WTC11 (cell line): ENCODE measurements around the gene SCAF8. TPM values are rescaled to one million over a fixed set of nuclear protein-coding genes. Genes with fewer than 3 reads are reported as not detected.
A peak's percentile ranks its signal among the peaks of the same experiment; 100 is the strongest.
"Not testable (repeated sequence)": the region's sequence is repeated elsewhere in the genome, so short reads cannot be mapped to it uniquely, and the experiment has no call there.

Experiments
- ATAC-seq: fragments of 200-7000 bp; cut with Tn5 transposase; 2 replicates; pipeline ENCODE4 v1.10.0; 2021; ENCODE audit warnings: mild to moderate bottlenecking, moderate library complexity
- CTCF ChIA-PET: fragments of 300-600 bp; sonication (Branson Sonifier 250); formaldehyde crosslinking; loops from one replicate; lab custom pipeline; 2021; ENCODE audit warnings: antibody characterized with exemption; lab: Charles Lee
- POLR2A ChIA-PET: fragments of 350-600 bp; sonication (Branson Sonifier 250); formaldehyde crosslinking; loops from one replicate; lab custom pipeline; 2021; ENCODE audit warnings: antibody characterized with exemption; lab: Charles Lee
- DNase-seq: peaks from one replicate; pipeline ENCODE4 v3.0.0; 2021; ENCODE audit warnings: low spot score
- H3K27ac Mint-ChIP-seq: 2 replicates; pipeline ENCODE4 v1.8.0; 2021; ENCODE audit warnings: mixed read lengths
- H3K27me3 Mint-ChIP-seq: 2 replicates; pipeline ENCODE4 v1.8.0; 2021; ENCODE audit warnings: low read depth, mild to moderate bottlenecking, moderate library complexity, mixed read lengths
- H3K36me3 Mint-ChIP-seq: 2 replicates; pipeline ENCODE4 v1.8.0; 2021; ENCODE audit warnings: mixed read lengths
- H3K4me1 Mint-ChIP-seq: 2 replicates; pipeline ENCODE4 v1.8.0; 2022; ENCODE audit warnings: mixed read lengths
- H3K4me3 Mint-ChIP-seq: 2 replicates; pipeline ENCODE4 v1.8.0; 2021; ENCODE audit warnings: mild to moderate bottlenecking, moderate library complexity, mixed read lengths
- H3K9me3 Mint-ChIP-seq: 2 replicates; pipeline ENCODE4 v1.8.0; 2021; ENCODE audit warnings: mixed read lengths
- CREB1 ChIP-seq: sonication (generic); formaldehyde crosslinking; IDR thresholded peaks from 2 replicates; pipeline ENCODE4 v1.8.0; 2023; ENCODE audit warnings: mild to moderate bottlenecking, missing genetic modification reagents
- CREM ChIP-seq: sonication (generic); formaldehyde crosslinking; IDR thresholded peaks from 2 replicates; pipeline ENCODE4 v1.8.1; 2022; ENCODE audit warnings: mild to moderate bottlenecking, missing genetic modification reagents, moderate library complexity
- MYBL2 ChIP-seq: sonication (generic); formaldehyde crosslinking; IDR thresholded peaks from 2 replicates; pipeline ENCODE4 v1.8.1; 2023; ENCODE audit warnings: mild to moderate bottlenecking, moderate library complexity, missing genetic modification reagents
- NFYB ChIP-seq: sonication (generic); formaldehyde crosslinking; conservative IDR thresholded peaks from 2 replicates; pipeline ENCODE4 v1.8.0; 2022; ENCODE audit warnings: low read depth, missing genetic modification reagents
- ZNF121 ChIP-seq: sonication (generic); formaldehyde crosslinking; IDR thresholded peaks from 2 replicates; pipeline ENCODE4 v1.8.0; 2023; ENCODE audit warnings: missing genetic modification reagents
- ZNF317 ChIP-seq: sonication (generic); formaldehyde crosslinking; IDR thresholded peaks from 2 replicates; pipeline ENCODE4 v1.8.1; 2023; ENCODE audit warnings: low read depth, mild to moderate bottlenecking, moderate library complexity, missing genetic modification reagents, borderline replicate concordance
- total RNA-seq: library from RNA; stranded (reverse); gene quantifications from 3 replicates; pipeline ENCODE4 v1.2.3, GENCODE V29; 2021
- TF ChIP-seq, protein P1 (sequence below): fragments of 250-450 bp; sonication (Bioruptor Pico); conservative IDR thresholded peaks from 2 replicates; pipeline ENCODE4 v1.9.0; 2021; ENCODE audit warnings: mild to moderate bottlenecking
- TF ChIP-seq, protein P2 (sequence below): sonication (generic); formaldehyde crosslinking; IDR thresholded peaks from 2 replicates; pipeline ENCODE4 v1.8.1; 2023; ENCODE audit warnings: mild to moderate bottlenecking, missing genetic modification reagents
- TF ChIP-seq, protein P3 (sequence below): fragments of 250-450 bp; sonication (Bioruptor Pico); IDR thresholded peaks from 2 replicates; pipeline ENCODE4 v1.9.0; 2021; ENCODE audit warnings: mild to moderate bottlenecking
- TF ChIP-seq, protein P4 (sequence below): sonication (generic); formaldehyde crosslinking; conservative IDR thresholded peaks from 2 replicates; pipeline ENCODE4 v1.8.1; 2023; ENCODE audit warnings: mild to moderate bottlenecking, low read depth, missing genetic modification reagents, moderate library complexity
- TF ChIP-seq, protein P5 (sequence below): fragments of 250-450 bp; sonication (Bioruptor Pico); IDR thresholded peaks from 2 replicates; pipeline ENCODE4 v1.9.0; 2021; ENCODE audit warnings: mild to moderate bottlenecking, borderline replicate concordance
- TF ChIP-seq, protein P6 (sequence below): sonication (generic); formaldehyde crosslinking; IDR thresholded peaks from 2 replicates; pipeline ENCODE4 v1.8.1; 2023; ENCODE audit warnings: mild to moderate bottlenecking, missing genetic modification reagents
- TF ChIP-seq, protein P7 (sequence below): sonication (generic); formaldehyde crosslinking; IDR thresholded peaks from 2 replicates; pipeline ENCODE4 v1.8.1; 2023; ENCODE audit warnings: mild to moderate bottlenecking, missing genetic modification reagents, borderline replicate concordance

Gene SCAF8
- total RNA-seq, 1 experiment from 2014 or later: 40.7 TPM

DNA sequence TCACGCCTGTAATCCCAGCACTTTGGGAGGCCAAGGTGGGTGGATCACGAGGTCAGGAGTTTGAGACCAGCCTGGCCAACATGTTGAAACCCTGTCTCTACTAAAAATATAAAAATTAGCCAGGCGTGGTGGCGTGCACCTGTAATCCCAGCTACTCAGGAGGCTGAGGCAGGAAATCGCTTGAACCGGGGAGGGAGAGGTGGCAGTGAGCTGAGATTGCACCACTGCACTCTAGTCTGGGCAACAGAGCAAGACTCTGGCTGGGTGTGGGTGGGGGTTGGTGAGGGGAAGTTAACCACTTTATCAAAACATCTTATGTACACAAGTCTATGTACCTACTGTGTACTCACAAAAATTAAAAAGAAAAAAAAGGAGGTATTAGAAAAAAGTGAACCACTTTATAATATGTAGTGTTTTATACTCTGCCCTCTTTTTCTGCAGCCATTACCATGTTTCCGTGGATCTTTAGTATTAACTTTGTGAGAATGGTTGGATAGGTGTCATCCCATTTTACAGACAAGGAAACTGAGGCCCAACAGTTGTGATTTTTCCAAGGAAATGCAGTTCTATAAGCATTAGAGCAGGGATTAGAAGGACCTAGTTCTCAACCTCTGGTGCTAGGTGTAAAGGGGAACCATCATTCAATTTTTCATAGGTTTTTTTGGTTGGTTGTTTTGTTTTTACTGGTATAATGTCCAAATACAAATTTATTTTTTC is 11.0 kb downstream of the SCAF8 start:
- DNase-seq, CTCF ChIA-PET, POLR2A ChIA-PET, H3K36me3 Mint-ChIP-seq, H3K4me3 Mint-ChIP-seq, H3K27ac Mint-ChIP-seq, H3K27me3 Mint-ChIP-seq, ATAC-seq, H3K9me3 Mint-ChIP-seq: not testable (repeated sequence)
- TF ChIP-seq ZNF121: peak; percentile 73; the same call in 1 of the 2 replicates
- peaks cover 49% of the 10 kb centered on the region for H3K4me1 Mint-ChIP-seq

DNA sequence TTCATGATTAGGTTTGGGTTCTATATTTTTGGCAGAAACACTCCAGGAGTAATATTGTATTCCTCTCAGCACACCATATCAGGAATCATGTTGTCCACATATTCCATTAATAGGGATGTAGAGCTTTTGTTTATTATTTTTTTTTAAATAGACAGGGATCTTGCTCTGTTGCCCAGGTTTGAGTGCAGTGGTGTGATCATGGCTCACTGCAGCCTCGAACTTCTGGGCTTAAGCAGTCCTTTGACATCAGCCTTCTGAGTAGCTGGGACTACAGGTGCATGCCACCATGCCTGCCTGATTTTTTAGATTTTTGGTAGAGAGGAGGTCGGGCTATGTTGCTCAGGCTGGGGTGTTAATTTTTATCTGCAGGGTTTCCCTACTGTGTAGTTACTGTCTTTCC is 12.0 kb downstream of the SCAF8 start:
- H3K9me3 Mint-ChIP-seq: no peaks in the 10 kb centered on the region
- peaks cover 49% of the 10 kb centered on the region for H3K4me1 Mint-ChIP-seq
- H3K27ac Mint-ChIP-seq: 0 out of 2 replicates have a peak overlapping the region, but pooled peaks have one; percentile 8
- no peaks in the 10 kb centered on the region for H3K27me3 Mint-ChIP-seq
- no peak for ATAC-seq
- H3K36me3 Mint-ChIP-seq: peaks cover 4% of the 10 kb centered on the region; the same call in 1 of the 2 replicates
- TF ChIP-seq, protein P1, sequence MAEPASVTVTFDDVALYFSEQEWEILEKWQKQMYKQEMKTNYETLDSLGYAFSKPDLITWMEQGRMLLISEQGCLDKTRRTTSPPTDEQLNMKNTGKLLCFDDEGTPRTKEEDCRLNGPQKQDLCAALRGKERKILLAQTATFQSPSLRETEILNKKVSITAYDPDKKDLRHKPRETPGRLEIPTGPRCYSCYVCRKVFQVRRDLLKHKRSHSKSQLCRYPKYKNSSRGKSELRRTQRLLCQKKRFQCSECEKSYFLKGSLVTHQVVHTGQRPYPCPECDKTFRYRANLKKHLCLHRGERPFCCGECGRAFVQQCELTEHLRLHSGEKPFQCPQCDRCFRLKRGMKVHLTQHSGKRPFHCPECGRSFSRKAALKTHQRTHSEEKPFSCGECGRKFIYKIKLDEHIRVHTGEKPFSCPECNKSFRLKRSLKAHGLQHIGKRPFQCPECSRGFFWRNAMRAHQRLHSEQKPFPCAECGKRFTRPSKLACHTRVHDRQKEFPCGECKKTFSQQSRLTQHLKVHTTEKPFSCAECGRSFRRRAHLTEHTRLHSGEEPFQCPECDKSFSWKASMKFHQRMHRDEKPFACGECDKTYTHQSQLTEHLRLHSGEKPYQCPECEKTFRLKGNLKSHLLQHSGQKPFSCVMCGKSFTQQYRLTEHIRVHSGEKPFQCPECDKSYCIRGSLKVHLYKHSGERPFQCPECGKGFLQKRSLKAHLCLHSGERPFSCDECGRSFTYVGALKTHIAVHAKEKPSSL (CRISPR knock-in tag): no peak
- TF ChIP-seq NFYB (CRISPR knock-in tag) (no peak), ZNF121 (peak; percentile 50; the same call in 1 of the 2 replicates)
- DNase-seq: no peak
- ChIA-PET POLR2A (no interaction called here), CTCF (no interaction called here)
- H3K4me3 Mint-ChIP-seq: no peak overlapping the region

DNA sequence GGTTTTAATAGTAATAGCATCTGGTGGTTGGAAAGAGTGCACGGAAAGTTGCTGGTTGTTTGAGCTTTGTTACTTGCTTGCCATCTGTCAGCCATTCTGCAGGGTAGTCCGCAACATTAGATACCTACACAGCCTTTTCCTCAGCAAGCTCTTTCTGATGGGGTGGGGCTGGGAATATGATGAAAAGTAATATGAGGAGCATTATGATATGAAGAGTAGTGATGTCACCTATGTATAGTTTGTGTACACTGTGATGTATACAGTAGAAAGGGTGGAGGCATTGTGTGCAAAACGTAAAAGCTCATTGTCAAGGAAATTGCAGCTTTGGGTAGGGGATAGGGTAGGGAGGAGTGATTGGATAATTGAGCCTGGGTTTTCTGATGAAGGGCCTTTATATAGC is 16.1 kb downstream of the SCAF8 start:
- H3K27ac Mint-ChIP-seq: no peak overlapping the region
- H3K4me1 Mint-ChIP-seq: peaks cover 38% of the 10 kb centered on the region
- no peaks in the 10 kb centered on the region for H3K9me3 Mint-ChIP-seq
- no peak for ATAC-seq
- DNase-seq: no peak
- no peak overlapping the region for H3K4me3 Mint-ChIP-seq
- ChIA-PET CTCF (no interaction called here), POLR2A (no interaction called here)
- H3K27me3 Mint-ChIP-seq: no peaks in the 10 kb centered on the region
- no peaks in the 10 kb centered on the region for H3K36me3 Mint-ChIP-seq
- TF ChIP-seq, protein P2, sequence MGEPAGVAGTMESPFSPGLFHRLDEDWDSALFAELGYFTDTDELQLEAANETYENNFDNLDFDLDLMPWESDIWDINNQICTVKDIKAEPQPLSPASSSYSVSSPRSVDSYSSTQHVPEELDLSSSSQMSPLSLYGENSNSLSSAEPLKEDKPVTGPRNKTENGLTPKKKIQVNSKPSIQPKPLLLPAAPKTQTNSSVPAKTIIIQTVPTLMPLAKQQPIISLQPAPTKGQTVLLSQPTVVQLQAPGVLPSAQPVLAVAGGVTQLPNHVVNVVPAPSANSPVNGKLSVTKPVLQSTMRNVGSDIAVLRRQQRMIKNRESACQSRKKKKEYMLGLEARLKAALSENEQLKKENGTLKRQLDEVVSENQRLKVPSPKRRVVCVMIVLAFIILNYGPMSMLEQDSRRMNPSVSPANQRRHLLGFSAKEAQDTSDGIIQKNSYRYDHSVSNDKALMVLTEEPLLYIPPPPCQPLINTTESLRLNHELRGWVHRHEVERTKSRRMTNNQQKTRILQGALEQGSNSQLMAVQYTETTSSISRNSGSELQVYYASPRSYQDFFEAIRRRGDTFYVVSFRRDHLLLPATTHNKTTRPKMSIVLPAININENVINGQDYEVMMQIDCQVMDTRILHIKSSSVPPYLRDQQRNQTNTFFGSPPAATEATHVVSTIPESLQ: no peak
- TF ChIP-seq CREM (CRISPR knock-in tag) (no peak), CREB1 (no peak), MYBL2 (CRISPR knock-in tag) (no peak), ZNF317 (CRISPR knock-in tag) (no peak)
- TF ChIP-seq, protein P3, sequence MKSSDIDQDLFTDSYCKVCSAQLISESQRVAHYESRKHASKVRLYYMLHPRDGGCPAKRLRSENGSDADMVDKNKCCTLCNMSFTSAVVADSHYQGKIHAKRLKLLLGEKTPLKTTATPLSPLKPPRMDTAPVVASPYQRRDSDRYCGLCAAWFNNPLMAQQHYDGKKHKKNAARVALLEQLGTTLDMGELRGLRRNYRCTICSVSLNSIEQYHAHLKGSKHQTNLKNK (CRISPR knock-in tag): no peak
- TF ChIP-seq, protein P4, sequence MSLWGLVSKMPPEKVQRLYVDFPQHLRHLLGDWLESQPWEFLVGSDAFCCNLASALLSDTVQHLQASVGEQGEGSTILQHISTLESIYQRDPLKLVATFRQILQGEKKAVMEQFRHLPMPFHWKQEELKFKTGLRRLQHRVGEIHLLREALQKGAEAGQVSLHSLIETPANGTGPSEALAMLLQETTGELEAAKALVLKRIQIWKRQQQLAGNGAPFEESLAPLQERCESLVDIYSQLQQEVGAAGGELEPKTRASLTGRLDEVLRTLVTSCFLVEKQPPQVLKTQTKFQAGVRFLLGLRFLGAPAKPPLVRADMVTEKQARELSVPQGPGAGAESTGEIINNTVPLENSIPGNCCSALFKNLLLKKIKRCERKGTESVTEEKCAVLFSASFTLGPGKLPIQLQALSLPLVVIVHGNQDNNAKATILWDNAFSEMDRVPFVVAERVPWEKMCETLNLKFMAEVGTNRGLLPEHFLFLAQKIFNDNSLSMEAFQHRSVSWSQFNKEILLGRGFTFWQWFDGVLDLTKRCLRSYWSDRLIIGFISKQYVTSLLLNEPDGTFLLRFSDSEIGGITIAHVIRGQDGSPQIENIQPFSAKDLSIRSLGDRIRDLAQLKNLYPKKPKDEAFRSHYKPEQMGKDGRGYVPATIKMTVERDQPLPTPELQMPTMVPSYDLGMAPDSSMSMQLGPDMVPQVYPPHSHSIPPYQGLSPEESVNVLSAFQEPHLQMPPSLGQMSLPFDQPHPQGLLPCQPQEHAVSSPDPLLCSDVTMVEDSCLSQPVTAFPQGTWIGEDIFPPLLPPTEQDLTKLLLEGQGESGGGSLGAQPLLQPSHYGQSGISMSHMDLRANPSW: no peak
- TF ChIP-seq, protein P5, sequence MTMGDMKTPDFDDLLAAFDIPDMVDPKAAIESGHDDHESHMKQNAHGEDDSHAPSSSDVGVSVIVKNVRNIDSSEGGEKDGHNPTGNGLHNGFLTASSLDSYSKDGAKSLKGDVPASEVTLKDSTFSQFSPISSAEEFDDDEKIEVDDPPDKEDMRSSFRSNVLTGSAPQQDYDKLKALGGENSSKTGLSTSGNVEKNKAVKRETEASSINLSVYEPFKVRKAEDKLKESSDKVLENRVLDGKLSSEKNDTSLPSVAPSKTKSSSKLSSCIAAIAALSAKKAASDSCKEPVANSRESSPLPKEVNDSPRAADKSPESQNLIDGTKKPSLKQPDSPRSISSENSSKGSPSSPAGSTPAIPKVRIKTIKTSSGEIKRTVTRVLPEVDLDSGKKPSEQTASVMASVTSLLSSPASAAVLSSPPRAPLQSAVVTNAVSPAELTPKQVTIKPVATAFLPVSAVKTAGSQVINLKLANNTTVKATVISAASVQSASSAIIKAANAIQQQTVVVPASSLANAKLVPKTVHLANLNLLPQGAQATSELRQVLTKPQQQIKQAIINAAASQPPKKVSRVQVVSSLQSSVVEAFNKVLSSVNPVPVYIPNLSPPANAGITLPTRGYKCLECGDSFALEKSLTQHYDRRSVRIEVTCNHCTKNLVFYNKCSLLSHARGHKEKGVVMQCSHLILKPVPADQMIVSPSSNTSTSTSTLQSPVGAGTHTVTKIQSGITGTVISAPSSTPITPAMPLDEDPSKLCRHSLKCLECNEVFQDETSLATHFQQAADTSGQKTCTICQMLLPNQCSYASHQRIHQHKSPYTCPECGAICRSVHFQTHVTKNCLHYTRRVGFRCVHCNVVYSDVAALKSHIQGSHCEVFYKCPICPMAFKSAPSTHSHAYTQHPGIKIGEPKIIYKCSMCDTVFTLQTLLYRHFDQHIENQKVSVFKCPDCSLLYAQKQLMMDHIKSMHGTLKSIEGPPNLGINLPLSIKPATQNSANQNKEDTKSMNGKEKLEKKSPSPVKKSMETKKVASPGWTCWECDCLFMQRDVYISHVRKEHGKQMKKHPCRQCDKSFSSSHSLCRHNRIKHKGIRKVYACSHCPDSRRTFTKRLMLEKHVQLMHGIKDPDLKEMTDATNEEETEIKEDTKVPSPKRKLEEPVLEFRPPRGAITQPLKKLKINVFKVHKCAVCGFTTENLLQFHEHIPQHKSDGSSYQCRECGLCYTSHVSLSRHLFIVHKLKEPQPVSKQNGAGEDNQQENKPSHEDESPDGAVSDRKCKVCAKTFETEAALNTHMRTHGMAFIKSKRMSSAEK (CRISPR knock-in tag): no peak
- TF ChIP-seq, protein P6, sequence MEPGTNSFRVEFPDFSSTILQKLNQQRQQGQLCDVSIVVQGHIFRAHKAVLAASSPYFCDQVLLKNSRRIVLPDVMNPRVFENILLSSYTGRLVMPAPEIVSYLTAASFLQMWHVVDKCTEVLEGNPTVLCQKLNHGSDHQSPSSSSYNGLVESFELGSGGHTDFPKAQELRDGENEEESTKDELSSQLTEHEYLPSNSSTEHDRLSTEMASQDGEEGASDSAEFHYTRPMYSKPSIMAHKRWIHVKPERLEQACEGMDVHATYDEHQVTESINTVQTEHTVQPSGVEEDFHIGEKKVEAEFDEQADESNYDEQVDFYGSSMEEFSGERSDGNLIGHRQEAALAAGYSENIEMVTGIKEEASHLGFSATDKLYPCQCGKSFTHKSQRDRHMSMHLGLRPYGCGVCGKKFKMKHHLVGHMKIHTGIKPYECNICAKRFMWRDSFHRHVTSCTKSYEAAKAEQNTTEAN (CRISPR knock-in tag): no peak
- TF ChIP-seq, protein P7, sequence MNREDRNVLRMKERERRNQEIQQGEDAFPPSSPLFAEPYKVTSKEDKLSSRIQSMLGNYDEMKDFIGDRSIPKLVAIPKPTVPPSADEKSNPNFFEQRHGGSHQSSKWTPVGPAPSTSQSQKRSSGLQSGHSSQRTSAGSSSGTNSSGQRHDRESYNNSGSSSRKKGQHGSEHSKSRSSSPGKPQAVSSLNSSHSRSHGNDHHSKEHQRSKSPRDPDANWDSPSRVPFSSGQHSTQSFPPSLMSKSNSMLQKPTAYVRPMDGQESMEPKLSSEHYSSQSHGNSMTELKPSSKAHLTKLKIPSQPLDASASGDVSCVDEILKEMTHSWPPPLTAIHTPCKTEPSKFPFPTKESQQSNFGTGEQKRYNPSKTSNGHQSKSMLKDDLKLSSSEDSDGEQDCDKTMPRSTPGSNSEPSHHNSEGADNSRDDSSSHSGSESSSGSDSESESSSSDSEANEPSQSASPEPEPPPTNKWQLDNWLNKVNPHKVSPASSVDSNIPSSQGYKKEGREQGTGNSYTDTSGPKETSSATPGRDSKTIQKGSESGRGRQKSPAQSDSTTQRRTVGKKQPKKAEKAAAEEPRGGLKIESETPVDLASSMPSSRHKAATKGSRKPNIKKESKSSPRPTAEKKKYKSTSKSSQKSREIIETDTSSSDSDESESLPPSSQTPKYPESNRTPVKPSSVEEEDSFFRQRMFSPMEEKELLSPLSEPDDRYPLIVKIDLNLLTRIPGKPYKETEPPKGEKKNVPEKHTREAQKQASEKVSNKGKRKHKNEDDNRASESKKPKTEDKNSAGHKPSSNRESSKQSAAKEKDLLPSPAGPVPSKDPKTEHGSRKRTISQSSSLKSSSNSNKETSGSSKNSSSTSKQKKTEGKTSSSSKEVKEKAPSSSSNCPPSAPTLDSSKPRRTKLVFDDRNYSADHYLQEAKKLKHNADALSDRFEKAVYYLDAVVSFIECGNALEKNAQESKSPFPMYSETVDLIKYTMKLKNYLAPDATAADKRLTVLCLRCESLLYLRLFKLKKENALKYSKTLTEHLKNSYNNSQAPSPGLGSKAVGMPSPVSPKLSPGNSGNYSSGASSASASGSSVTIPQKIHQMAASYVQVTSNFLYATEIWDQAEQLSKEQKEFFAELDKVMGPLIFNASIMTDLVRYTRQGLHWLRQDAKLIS (CRISPR knock-in tag): no peak
